Muscle layer of colon (tissue), 2 donors: ENCODE results near the gene ST3GAL3.

Source experiments
- H3K27ac ChIP-seq: one replicate; pipeline ENCODE4 v1.7.0; 2013; ENCODE audit warnings: low read depth, mild to moderate bottlenecking, low read length, moderate library complexity
- H3K27me3 ChIP-seq, 2 donors: one replicate each; pipeline ENCODE4 v1.7.0; 2013; ENCODE audit warnings: low read length in 2 of 2, mild to moderate bottlenecking in 2 of 2; ENCODE audit not compliant: insufficient read depth in 2 of 2, control insufficient read depth in 1 of 2
- H3K36me3 ChIP-seq: one replicate; pipeline ENCODE4 v1.7.0; 2013; ENCODE audit warnings: mild to moderate bottlenecking, low read length; ENCODE audit not compliant: insufficient read depth
- H3K4me1 ChIP-seq: one replicate; pipeline ENCODE4 v1.7.0; 2013; ENCODE audit warnings: mild to moderate bottlenecking, low read length; ENCODE audit not compliant: insufficient read depth
- H3K4me3 ChIP-seq, 2 donors: one replicate each; pipeline ENCODE4 v1.7.0; 2013; ENCODE audit warnings: low read length in 2 of 2, low read depth in 1 of 2, mild to moderate bottlenecking in 1 of 2, moderate library complexity in 1 of 2
- H3K9ac ChIP-seq: one replicate; pipeline ENCODE4 v1.7.0; 2013; ENCODE audit warnings: low read length
- H3K9me3 ChIP-seq: one replicate; pipeline ENCODE4 v1.7.0; 2013; ENCODE audit warnings: mild to moderate bottlenecking, low read length
- donor health status: abdominal sarcoma.
- donor health status: Adenocarcinoma of cecum.

ST3GAL3 gene

DNA sequence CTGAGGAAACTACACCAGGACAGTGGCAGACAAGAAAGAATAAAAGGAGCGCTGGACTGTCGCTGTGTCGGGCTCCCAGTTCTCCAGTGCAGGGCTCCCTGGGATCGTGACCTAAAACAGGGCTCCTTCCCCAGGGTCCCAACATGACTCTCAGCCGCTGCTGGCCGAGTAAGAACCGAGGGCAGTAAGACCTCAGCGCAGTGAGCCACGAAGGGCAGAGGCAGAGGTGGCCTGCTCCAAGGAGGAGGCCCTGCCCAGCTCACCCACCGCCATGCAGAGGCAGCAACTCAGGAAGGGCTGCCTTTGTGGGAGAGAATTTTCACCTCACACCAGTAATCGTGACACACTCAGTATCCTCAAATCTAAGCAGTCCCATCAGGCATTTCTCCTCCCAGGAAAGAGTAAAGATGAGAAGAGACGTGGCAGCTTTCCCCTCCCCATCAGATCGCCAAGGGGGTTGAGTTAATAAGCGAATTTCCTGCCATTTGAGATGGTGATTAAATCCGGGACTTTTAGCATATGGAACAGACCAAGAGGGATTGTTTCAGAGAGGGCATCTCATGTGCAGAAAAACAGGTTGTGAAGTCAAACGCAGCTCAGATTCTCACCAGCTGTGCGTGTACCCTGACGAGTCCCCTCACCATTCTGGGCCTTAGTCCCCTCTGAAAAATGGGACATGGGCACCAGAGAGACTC, 206.5 kb downstream of the ST3GAL3 start:
- H3K4me3 ChIP-seq: no peak overlapping the region
- no peak overlapping the region for H3K27ac ChIP-seq
- no peaks in the 10 kb centered on the region for H3K36me3 ChIP-seq
- H3K27me3 ChIP-seq: no peaks in the 10 kb centered on the region
- peaks cover 15% of the 10 kb centered on the region for H3K4me1 ChIP-seq
- H3K9me3 ChIP-seq: no peaks in the 10 kb centered on the region
- no peak overlapping the region for H3K9ac ChIP-seq

DNA sequence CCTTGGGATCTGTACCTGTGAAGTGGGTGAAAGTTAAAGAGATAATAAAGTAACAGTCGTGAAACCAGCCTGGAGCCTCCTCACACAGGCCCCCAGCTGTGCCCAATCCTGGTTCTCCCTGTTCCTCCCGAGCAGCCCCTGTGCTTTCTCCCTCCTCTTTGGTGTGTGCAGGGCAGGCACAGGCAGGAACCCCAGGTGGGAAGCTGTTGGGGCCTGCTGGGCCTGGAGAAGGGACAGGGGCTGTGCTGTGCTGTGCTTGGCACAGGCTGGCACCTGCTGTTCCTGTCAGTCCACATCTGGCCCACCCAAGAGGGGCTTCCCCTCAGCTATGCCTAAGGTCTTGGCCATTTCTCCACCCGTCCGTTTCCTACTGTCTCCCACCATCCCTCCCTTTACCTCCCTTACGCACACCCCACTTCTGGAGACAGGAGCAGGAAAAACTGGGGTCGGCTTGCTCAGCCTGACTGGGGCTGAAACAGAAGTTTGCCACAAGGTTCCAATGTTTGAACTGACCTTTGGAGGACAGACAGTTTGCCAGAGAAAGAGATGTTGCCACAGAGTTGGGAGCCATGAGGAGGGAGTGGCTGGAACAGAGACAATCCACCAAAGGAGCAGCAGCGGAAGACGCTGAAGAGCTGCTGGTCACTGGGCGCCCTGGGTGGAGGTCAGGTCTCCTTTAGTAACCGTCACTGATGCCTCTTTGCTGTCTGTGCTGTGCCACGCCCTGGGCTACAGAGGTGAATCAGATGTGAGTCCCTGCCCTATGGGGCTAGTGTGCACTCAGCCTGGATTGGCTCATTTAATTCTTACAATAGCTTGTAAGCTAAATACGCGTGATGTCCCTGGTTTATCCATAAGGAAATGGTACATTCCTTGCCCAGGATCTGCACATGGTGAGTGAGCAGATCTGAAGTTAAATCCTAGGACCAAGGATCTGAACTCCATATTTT, 207.5 kb downstream of the ST3GAL3 start:
- no peaks in the 10 kb centered on the region for H3K27me3 ChIP-seq
- no peaks in the 10 kb centered on the region for H3K9me3 ChIP-seq
- no peak overlapping the region for H3K27ac ChIP-seq
- no peaks in the 10 kb centered on the region for H3K36me3 ChIP-seq
- H3K4me1 ChIP-seq: peaks cover 15% of the 10 kb centered on the region
- no peak overlapping the region for H3K4me3 ChIP-seq
- no peak overlapping the region for H3K9ac ChIP-seq

DNA sequence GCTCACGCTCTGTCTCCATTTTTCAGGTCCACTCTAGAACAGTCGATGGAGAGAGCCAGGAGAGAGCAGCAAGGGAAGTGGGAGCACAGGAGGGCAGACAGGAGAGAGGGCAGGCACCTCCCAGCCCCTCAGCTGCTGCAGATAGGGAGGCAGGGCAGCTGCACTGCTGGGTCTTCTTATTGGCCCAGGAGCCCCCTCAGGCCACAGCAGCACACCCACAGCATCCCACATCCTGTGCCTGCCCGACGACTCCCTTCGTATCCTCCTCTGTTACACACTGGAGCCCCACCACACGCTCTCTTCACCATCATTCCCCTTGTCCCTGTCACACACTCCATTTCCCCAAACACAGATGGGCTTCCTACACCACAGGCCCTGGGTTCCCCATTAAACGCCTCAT, 212.6 kb downstream of the ST3GAL3 start:
- Histone ChIP-seq H3K9me3 (no peaks in the 10 kb centered on the region), H3K4me3 (no peak overlapping the region), H3K27me3 (no peaks in the 10 kb centered on the region), H3K36me3 (no peaks in the 10 kb centered on the region), H3K27ac (no peak overlapping the region), H3K4me1 (no peaks in the 10 kb centered on the region), H3K9ac (no peak overlapping the region)

DNA sequence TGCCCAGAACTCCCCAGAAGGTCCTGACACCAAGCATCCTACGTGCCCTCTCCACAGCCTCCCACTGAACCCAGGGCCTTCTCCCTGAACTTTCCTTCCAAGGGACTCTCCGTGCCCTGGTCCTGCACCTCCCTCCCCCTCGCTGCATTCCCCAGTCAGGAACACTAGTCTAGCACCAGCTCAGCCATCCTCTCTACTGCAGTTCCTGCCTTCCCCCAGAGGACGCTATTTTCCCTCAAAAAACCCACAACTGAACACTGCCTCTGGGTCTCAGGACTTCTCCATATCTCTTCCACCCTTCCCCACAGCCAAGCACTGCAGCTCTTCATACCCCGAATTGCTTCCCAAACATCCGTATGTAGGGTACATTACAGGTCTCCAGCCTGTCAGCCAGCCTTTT, 213.7 kb downstream of the ST3GAL3 start:
- no peaks in the 10 kb centered on the region for H3K27me3 ChIP-seq
- no peaks in the 10 kb centered on the region for H3K9me3 ChIP-seq
- no peak overlapping the region for H3K27ac ChIP-seq
- H3K36me3 ChIP-seq: peaks cover 9% of the 10 kb centered on the region
- no peaks in the 10 kb centered on the region for H3K4me1 ChIP-seq
- H3K9ac ChIP-seq: no peak overlapping the region
- H3K4me3 ChIP-seq: no peak overlapping the region

DNA sequence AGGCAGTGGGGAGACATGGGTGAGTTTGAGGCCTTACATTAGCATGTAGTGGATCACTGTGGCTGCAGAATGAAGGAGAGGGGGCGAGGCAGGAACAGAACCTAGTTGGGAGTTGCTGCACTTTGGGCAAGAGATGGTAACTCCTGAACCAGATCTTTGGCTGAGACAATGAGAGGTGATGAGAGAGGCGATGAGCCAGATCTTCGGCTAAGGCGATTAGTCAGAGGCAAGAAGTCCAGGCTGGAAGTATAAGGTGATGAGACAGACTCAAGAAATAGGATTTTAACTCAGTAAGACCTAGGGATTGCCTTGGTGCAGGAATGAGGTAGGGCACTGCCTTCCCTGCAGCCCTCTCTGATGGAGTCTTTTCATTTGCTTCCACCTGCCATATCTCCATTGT, 217.2 kb downstream of the ST3GAL3 start:
- Histone ChIP-seq H3K36me3 (peaks cover 10% of the 10 kb centered on the region), H3K4me3 (no peak overlapping the region), H3K27me3 (no peaks in the 10 kb centered on the region), H3K9ac (no peak overlapping the region), H3K9me3 (no peaks in the 10 kb centered on the region), H3K27ac (no peak overlapping the region), H3K4me1 (no peaks in the 10 kb centered on the region)

DNA sequence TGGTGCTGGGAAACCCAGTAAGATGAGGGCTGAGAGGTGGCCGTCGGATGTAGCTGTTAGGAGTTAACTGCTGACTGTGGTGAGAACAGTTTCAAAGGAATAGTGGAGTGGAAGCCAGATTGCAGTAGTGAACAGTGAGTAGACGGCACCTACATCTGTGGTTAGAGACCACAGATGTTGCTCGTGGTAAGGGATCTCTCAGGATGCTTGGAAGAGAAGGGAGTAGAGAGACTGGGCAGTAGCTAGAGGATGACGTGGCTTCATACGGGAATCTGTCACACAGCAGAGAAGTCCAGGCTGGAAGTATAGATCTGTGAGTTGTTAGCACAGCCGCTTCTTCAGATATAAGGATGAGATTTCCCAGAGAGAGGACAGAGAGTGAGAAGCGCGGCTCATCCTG, 218.5 kb downstream of the ST3GAL3 start:
- Histone ChIP-seq H3K4me3 (no peak overlapping the region), H3K36me3 (peaks cover 10% of the 10 kb centered on the region), H3K9ac (no peak overlapping the region), H3K9me3 (no peaks in the 10 kb centered on the region), H3K4me1 (no peaks in the 10 kb centered on the region), H3K27me3 (no peaks in the 10 kb centered on the region), H3K27ac (no peak overlapping the region)

DNA sequence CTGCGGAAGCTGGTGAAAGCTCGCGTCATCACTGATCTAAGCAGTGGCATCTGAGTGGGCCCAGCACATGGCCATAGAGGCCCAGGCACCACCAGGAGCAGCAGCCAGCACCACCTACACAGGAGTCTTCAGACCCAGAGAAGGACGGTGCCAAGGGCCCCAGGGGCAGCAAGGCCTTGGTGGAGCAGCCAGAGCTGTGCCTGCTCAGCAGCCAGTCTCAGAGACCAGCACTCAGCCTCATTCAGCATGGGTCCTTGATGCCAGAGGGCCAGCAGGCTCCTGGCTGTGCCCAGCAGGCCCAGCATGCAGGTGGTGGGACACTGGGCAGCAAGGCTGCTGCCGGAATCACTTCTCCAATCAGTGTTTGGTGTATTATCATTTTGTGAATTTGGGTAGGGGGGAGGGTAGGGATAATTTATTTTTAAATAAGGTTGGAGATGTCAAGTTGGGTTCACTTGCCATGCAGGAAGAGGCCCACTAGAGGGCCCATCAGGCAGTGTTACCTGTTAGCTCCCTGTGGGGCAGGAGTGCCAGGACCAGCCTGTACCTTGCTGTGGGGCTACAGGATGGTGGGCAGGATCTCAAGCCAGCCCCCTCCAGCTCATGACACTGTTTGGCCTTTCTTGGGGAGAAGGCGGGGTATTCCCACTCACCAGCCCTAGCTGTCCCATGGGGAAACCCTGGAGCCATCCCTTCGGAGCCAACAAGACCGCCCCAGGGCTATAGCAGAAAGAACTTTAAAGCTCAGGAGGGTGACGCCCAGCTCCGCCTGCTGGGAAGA, 223.0 kb downstream of the ST3GAL3 start:
- Histone ChIP-seq H3K36me3 (peaks cover 8% of the 10 kb centered on the region), H3K4me3 (no peak overlapping the region), H3K27me3 (peaks cover 11 to 12% of the 10 kb centered on the region in 2 donors), H3K9me3 (no peaks in the 10 kb centered on the region), H3K9ac (no peak overlapping the region), H3K4me1 (peaks cover 25% of the 10 kb centered on the region), H3K27ac (no peak overlapping the region)

DNA sequence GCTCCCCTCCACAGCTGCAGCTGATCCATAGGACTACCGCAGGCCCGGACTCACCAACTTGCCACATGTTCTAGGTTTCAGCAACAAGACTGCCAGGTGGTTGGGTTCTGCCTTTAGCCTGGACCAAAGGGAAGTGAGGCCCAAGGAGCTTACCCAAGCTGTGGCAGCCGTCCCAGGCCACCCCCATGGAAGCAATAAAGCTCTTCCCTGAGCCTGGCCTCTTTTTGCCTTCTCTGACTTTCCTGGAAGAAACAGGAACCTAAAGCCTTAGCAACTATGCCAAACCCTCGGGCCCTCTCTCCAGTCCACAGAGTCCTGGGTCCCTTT, 223.6 kb downstream of the ST3GAL3 start:
- Histone ChIP-seq H3K27ac (no peak overlapping the region), H3K9me3 (no peaks in the 10 kb centered on the region), H3K4me1 (peaks cover 30% of the 10 kb centered on the region), H3K4me3 (no peak overlapping the region), H3K36me3 (peaks cover 2% of the 10 kb centered on the region), H3K9ac (no peak overlapping the region), H3K27me3 (peaks cover 11 to 12% of the 10 kb centered on the region in 2 donors)

DNA sequence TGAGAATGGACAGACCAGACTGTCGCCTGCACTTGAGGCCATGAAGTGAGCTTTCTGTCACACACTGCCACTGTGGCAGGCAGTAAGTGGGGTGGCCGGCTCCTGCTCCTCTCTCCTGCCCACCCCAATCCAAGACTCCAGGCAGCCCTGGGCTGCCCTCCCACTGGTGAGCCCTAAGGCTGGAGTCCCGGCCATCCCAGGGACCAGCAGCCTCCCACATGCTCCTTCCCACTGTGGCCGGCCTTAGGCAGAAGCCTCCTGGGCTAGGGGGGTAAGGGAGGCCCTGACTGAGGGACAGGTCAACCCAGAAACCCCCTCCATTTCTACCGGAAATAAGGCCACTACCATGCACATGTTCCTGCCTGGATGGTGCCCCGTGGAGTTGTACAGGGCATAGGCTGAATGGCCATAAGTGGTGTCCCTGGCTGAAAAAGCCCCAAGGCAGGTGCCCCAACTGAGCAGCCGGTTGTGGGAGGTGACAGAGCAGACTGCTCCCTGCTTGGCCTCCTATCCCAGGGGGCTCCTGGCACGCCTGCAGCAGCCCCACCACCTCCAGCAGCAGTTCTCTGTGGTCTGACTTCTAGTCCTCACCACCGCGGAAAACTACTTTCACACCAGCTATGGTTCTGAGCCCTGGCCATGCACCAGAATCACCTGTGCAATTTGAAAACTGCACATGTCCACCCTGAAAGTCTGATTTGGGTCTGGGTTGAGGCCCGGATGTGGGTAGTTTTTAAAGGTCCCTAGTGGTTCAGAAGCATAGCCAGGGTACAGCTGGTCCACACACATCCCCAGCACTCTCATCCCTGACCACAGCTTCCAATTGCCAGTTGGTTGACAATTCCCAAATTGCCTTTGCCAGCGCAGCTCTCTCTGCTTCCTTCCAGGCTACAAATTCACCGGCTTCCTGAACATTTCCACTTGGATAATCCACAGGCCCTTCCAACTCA, 224.7 kb downstream of the ST3GAL3 start:
- no peaks in the 10 kb centered on the region for H3K9me3 ChIP-seq
- no peak overlapping the region for H3K9ac ChIP-seq

DNA sequence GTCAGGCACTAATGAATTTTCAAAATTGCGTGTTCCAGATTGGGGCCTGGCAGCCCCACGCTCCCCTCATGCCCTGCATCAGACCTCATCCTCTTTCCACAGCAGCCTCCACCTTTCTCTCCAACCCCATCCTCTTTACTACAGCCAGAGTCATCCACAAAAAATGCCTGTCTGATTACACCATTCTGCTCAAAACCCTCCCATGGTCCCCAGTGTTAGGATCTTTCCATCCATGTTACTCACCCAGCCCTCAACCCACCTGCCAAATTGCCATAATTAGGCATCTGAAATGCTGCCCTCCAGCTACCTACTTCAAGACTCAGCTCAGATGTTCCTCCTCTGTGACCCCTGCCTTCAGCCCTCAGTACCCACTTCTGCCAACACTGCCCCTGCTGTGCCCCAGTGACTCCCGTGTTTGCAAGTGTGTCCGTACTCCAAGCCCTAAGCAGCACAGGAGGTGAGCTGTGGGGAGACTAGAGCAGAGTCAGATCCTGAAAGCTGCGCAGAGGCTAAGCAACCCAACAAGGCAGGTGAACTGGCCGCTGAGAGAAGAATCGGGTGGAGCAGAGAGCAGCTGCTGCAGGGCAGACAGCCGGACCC, 225.6 kb downstream of the ST3GAL3 start:
- no peaks in the 10 kb centered on the region for H3K9me3 ChIP-seq
- H3K9ac ChIP-seq: no peak overlapping the region
- H3K27ac ChIP-seq: no peak overlapping the region
- H3K4me3 ChIP-seq: peak overlapping the region; percentile 41 to 45
- no peaks in the 10 kb centered on the region for H3K36me3 ChIP-seq
- peaks cover 11 to 12% of the 10 kb centered on the region in 2 donors for H3K27me3 ChIP-seq
- peaks cover 30% of the 10 kb centered on the region for H3K4me1 ChIP-seq

More for the DNA sequence above, 224.7 kb downstream of the ST3GAL3 start:
- H3K27ac ChIP-seq: no peak overlapping the region
- no peaks in the 10 kb centered on the region for H3K36me3 ChIP-seq
- H3K4me1 ChIP-seq: peaks cover 30% of the 10 kb centered on the region
- no peak overlapping the region for H3K4me3 ChIP-seq
- peaks cover 11 to 12% of the 10 kb centered on the region in 2 donors for H3K27me3 ChIP-seq
